Osteoblast (primary cell): ENCODE measurements around the gene OTOGL. TPM values are rescaled to one million over a fixed set of nuclear protein-coding genes. Genes with fewer than 3 reads are reported as not detected.

ENCODE experiments used
- DNase-seq: peaks from one replicate; pipeline ENCODE4 v3.0.0; 2011; ENCODE audit warnings: low spot score, mixed read lengths; ENCODE audit not compliant: insufficient read length; ENCODE audit errors: missing footprints
- H2AFZ ChIP-seq: 2 replicates; pipeline ENCODE4 v1.6.0; 2011; ENCODE audit warnings: mild to moderate bottlenecking, low read length
- H3K27ac ChIP-seq: 2 replicates; pipeline ENCODE4 v1.5.1; 2011; ENCODE audit warnings: mild to moderate bottlenecking, low read depth, low read length, moderate library complexity
- H3K27me3 ChIP-seq: 2 replicates; pipeline ENCODE4 v1.6.0; 2012; ENCODE audit warnings: mild to moderate bottlenecking, control low read depth, inconsistent platforms, low read length, moderate library complexity; ENCODE audit not compliant: insufficient read depth
- H3K36me3 ChIP-seq: 2 replicates; pipeline ENCODE4 v1.5.1; 2011; ENCODE audit warnings: mild to moderate bottlenecking, low read length, control low read depth, moderate library complexity; ENCODE audit not compliant: insufficient read depth
- H3K4me1 ChIP-seq: 2 replicates; pipeline ENCODE4 v1.5.1; 2011; ENCODE audit warnings: mild to moderate bottlenecking, low read length, control low read depth, moderate library complexity; ENCODE audit not compliant: insufficient read depth
- H3K4me2 ChIP-seq: 2 replicates; pipeline ENCODE4 v1.6.0; 2011; ENCODE audit warnings: mild to moderate bottlenecking, low read length; ENCODE audit not compliant: insufficient read depth
- H3K4me3 ChIP-seq: fragments of 200-600 bp; sonication (generic); 3 replicates; pipeline ENCODE4 v1.5.1; 2012; ENCODE audit warnings: mild to moderate bottlenecking, low read length, inconsistent platforms; ENCODE audit not compliant: insufficient read depth
- H3K79me2 ChIP-seq: 2 replicates; pipeline ENCODE4 v1.6.0; 2012; ENCODE audit warnings: mild to moderate bottlenecking, low read length, control low read depth, inconsistent platforms; ENCODE audit not compliant: insufficient read depth
- H3K9me3 ChIP-seq: 2 replicates; pipeline ENCODE4 v1.5.1; 2011; ENCODE audit warnings: low read depth, low read length, control low read depth
- H4K20me1 ChIP-seq: 2 replicates; pipeline ENCODE4 v1.6.0; 2012; ENCODE audit warnings: mild to moderate bottlenecking, low read length, control low read depth; ENCODE audit not compliant: insufficient read depth
- total RNA-seq: library from RNA; depleted of rRNA; stranded (reverse); fragments of >200 nt; gene quantifications from 2 replicates; pipeline ENCODE4 v1.2.3, GENCODE V29; 2012
- TF ChIP-seq, protein P1 (sequence below): IDR thresholded peaks from 2 replicates; pipeline ENCODE4 v1.5.1; 2011; ENCODE audit warnings: mild to moderate bottlenecking, low read depth, low read length, moderate library complexity; ENCODE audit errors: extremely low read depth

Gene OTOGL
- total RNA-seq, 1 donor = 0.36 TPM

DNA sequence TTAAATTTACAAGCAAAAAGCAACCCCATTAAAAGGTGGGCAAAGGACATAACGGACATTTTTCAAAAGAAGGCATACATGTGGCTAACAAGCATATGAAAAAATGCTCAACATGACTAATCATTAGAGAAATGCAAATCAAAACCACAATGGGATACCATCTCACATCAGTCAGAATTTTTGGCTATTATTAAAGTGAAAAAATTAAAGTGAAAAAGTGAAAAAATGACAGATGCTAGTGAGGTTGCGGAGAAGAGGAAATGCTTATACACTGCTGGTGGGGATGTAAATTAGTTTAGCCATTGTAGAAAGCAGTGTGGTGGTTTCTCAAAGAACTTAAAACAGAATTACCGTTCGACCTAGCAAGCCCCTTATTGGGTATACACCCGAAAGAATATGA is 7.9 kb downstream of the OTOGL start:
- H3K4me1 ChIP-seq = peaks cover 4% of the 10 kb centered on the region
- DNase-seq = no peak
- H3K79me2 ChIP-seq = no peaks in the 10 kb centered on the region
- TF ChIP-seq, protein P1, sequence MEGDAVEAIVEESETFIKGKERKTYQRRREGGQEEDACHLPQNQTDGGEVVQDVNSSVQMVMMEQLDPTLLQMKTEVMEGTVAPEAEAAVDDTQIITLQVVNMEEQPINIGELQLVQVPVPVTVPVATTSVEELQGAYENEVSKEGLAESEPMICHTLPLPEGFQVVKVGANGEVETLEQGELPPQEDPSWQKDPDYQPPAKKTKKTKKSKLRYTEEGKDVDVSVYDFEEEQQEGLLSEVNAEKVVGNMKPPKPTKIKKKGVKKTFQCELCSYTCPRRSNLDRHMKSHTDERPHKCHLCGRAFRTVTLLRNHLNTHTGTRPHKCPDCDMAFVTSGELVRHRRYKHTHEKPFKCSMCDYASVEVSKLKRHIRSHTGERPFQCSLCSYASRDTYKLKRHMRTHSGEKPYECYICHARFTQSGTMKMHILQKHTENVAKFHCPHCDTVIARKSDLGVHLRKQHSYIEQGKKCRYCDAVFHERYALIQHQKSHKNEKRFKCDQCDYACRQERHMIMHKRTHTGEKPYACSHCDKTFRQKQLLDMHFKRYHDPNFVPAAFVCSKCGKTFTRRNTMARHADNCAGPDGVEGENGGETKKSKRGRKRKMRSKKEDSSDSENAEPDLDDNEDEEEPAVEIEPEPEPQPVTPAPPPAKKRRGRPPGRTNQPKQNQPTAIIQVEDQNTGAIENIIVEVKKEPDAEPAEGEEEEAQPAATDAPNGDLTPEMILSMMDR = no peak
- no peak overlapping the region for H3K4me3 ChIP-seq
- H2AFZ ChIP-seq = peak overlapping the region; percentile 8
- H3K9me3 ChIP-seq = no peaks in the 10 kb centered on the region
- H3K27ac ChIP-seq = no peak overlapping the region
- peak overlapping the region; percentile 18 for H3K4me2 ChIP-seq
- no peaks in the 10 kb centered on the region for H4K20me1 ChIP-seq
- no peaks in the 10 kb centered on the region for H3K27me3 ChIP-seq
- no peaks in the 10 kb centered on the region for H3K36me3 ChIP-seq

DNA sequence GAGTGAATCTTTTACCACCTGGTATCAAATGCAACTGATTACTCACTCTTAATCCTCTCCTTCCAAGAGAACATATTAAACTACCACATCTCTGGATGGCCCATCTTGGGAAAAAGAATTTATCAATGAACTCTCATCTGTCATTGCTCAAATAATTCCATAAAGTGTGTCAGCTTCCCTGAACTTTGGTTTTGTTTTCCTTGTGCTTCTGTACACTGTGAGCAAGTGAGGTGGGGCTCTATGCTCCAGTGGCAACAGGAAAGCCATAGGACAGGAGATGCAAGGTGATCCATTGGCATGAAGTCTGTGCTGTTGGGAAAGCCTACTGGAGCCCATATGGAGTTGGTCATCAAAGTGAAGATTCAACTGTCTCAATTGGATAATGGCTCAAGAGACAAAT is 17.4 kb downstream of the OTOGL start:
- Histone ChIP-seq H3K9me3 (no peaks in the 10 kb centered on the region), H3K4me2 (no peak overlapping the region), H3K79me2 (no peaks in the 10 kb centered on the region), H3K27me3 (no peaks in the 10 kb centered on the region), H3K4me1 (no peaks in the 10 kb centered on the region), H3K36me3 (no peaks in the 10 kb centered on the region), H2AFZ (no peak overlapping the region), H3K27ac (no peak overlapping the region), H4K20me1 (no peaks in the 10 kb centered on the region), H3K4me3 (no peak overlapping the region)
- DNase-seq = no peak
- TF ChIP-seq, protein P1 = no peak

DNA sequence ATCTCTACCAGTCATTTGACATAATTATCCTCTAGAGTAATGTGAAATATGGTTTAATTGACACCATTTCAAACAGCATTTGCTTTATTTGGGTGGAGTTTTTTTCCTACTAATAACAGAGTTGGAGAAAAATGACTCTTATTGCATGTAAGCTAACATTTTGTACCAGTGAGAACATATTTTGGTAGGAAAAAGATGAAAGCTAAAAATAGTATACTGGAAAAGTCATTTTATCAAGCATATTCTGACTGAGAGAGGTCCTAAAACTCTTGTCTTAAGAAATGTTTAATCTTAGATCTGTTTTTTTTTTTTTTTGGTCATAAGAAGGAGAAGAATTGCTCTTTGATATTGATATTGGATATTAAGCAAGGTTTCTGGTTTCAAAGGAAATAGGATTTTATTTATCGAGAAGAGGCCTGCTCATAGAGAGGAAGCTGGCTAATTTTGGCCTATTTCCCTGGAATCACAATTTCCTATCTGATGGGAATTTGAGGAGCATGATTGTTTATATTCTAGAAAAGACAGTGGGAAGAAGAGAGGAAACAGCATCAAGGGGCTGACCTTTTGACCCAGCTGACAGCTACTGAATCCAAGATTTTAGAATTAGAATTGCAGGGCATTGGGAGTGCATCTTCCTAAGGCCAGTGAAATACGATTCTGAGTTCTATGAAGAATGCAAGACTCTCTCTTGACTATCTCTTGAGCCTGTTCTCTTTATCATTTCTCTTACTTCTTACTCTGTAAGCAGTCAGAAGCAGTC is 19.4 kb downstream of the OTOGL start:
- no peak overlapping the region for H3K4me2 ChIP-seq
- peak overlapping the region; percentile 38 for H2AFZ ChIP-seq
- H3K4me3 ChIP-seq = no peak overlapping the region
- no peak overlapping the region for H3K27ac ChIP-seq
- no peaks in the 10 kb centered on the region for H3K9me3 ChIP-seq
- TF ChIP-seq, protein P1 = no peak
- no peaks in the 10 kb centered on the region for H3K4me1 ChIP-seq
- H4K20me1 ChIP-seq = no peaks in the 10 kb centered on the region
- DNase-seq = no peak
- H3K27me3 ChIP-seq = no peaks in the 10 kb centered on the region
- H3K79me2 ChIP-seq = no peaks in the 10 kb centered on the region
- H3K36me3 ChIP-seq = no peaks in the 10 kb centered on the region

DNA sequence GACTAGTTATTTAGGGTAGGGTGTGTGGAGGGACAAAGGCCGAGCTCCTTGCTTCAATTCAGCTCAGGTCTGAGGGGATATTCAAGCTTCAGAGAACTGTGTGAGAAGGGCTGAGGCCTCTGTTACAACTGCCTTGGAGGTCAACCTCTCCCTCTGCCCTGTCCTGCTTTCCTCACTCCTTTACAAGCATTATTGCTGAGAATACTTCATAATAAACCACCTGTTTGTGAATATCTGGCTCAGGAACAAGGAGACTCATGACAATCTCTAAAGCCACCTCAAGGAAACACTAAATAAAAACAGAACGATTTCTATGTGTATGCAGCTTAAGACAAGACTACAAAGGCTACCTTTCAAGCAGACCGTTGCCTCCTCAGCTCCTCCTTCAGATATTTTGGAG is 21.7 kb downstream of the OTOGL start:
- Histone ChIP-seq H3K36me3 (no peaks in the 10 kb centered on the region), H2AFZ (peak overlapping the region; percentile 16), H3K9me3 (no peaks in the 10 kb centered on the region), H3K27me3 (no peaks in the 10 kb centered on the region), H3K4me2 (no peak overlapping the region), H3K4me1 (no peaks in the 10 kb centered on the region), H3K4me3 (no peak overlapping the region), H4K20me1 (no peaks in the 10 kb centered on the region), H3K27ac (no peak overlapping the region), H3K79me2 (no peaks in the 10 kb centered on the region)
- TF ChIP-seq, protein P1 = no peak
- DNase-seq = no peak
